ENCODE results near the gene IL17D.
A peak's percentile ranks its signal among the peaks of the same experiment; 100 is the strongest.

The IL17D gene

DNA sequence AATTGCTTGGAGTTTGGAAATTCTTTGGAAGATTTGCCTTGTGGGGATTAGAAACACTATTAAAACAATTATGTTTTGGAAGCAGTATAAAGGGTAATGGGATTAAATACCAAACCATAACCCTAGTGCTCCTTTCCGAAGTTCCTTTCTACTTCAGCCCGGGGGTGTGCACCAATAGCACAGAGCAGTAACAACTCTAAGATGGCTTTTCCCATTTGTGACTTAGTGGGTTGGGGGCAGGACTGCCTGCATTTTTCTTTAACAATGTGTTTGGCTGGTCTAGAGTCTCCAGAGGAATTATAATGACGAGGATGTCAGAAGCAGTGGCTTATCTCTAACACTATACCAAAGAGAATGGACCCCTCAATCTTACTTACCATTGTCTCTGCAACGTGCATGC, 11.9 kb upstream of the IL17D start:
- no peak for DNase-seq (ENCODE audit: low spot score)

DNA sequence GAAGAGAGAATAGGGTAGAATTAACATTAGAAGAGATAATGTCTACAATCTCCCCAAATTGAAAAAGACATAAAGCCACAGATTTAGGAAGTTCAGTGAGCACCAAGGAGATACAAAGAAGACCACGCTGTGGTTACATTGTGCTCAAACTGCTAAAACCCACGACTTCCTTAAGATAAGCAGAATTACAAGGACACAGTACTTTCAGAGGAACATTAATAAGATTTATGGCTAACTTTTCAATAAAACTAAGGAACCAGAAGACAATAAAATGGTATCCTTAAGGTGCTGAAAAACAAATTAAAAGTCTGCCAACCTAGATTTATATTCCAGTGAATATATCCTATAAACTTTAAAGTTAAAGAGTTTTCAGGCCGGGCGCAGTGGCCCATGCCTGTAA, 7.4 kb upstream of the IL17D start:
- no peak for DNase-seq (ENCODE audit: low spot score)

DNA sequence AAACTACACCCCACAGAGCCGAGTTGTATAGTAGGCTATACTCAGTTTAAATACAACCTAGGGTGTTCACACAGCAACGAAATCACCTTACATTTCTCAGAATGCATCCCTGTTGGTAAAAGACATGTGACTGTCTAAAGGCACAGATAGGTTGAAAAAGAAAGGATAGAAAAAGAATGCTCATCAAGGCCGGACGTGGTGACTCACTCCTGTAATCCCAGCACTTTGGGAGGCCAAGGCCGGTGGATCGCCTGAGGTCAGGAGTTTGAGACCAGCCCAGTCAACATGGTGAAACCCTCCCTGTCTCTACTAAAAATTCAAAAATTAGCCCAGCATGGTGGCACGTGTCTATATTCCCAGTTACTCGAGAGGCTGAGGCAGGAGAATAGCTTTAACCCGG, 3.8 kb upstream of the IL17D start:
- no peak for DNase-seq (ENCODE audit: low spot score)

DNA sequence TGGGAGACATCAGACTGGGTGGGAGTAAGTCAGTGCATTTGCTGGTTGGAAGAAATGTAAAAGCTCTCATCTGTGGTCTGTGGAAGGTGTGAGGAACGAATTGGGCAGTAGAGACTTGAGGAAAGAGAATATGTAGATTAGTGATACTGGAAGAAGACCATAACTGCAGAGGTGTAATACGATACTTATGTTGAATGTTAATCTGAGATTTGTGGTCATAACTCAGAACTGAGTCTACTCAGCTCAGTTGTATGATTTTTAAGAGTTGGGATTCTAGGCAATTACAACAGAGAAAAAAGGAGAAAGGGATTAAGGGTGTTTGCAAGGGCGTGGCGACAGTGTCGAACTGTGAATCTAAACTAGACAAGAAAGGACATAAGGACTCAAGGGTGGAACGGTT, 3.2 kb upstream of the IL17D start:
- DNase-seq (ENCODE audit: low spot score), result no peak

DNA sequence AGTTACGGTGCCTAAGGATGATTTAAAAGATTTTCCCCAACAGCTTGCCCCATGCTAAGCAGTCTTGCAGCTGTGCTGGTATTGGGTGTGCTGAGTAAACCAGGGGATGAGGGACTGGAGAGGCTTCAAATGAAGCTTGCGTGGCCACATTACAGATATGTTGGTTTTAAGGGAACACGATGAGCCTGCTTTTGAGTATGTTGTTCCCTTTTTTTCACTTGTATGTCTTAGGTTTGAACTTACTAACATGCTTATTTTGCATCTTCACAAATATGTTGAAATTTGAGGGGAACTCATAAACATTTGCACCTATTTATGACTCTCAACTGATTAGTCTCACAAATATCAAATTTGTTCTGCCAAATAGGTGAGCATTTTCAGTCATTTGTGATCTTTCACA, 2.0 kb upstream of the IL17D start:
- DNase-seq (ENCODE audit: low spot score), result no peak

DNA sequence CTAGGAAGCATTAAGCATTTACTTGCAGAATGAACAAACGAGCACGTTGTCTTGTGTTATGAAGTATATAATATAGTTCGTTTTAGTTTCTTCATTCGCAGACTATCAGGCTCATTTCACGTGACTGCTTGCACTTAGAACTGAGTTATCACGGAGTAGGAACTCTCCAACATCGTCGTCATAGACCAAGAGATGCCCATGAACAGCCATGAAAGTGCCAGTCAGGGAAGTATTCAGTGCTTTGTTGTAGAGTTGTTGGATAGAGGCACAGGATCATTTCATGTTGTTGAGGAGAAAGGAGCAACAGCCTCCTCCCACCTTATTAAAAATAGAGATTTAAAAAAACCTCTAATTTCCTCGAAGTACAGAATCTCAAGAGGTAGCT, 977 bp upstream of the IL17D start:
- no peak for DNase-seq (ENCODE audit: low spot score)

DNA sequence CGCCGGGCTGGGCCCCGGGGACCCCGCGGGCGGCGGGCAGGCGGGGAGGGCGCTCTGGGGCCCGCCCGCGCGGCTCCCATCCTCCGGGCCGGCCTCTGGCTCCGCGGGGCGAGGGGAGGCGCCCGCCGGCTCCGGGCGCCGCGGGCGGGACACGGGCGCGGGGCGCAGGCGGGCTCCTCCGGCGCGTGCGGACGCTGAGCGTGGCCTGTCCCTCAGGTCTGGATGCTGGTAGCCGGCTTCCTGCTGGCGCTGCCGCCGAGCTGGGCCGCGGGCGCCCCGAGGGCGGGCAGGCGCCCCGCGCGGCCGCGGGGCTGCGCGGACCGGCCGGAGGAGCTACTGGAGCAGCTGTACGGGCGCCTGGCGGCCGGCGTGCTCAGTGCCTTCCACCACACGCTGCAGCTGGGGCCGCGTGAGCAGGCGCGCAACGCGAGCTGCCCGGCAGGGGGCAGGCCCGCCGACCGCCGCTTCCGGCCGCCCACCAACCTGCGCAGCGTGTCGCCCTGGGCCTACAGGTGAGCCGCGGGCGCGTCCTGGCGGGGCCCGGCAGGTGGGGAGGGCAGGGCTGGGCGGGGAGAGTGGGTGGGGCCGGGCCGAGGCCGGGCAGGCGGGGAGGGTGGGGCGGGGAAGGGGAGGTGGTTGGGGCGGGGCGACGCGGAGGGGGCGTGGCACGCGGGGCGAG, 420 bp downstream of the IL17D start:
- peak; percentile 69 for DNase-seq (ENCODE audit: low spot score)

DNA sequence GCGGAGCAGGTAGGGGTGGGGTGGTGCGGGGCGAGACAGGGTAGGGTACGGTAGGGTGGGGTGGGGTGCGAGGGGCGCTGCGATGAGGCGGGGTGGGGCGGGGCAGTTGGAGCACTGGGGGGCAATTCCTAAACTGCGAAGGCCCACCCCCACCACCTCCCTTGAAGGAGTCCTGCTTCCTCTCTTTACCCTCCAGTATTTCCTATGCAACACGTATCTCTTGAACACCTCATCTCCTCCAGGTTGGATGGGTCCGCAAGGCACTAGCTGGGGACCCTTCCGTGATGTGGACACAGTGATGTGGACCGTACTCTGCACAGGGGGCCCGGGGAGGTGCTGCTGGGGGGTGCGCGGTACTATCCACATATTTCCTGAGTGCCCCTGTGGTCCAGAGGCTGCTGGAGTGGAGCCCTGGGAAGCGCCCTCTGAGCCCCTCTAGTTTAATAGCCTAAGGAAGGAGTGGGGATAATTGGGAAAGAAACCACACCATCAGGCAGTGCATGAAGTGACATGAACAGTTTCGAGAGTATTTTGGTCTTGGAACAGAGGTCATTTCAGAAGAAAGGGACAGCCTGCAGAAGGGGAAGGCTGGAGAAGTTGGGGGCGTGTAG, 1.1 kb downstream of the IL17D start:
- DNase-seq (ENCODE audit: low spot score), result no peak

DNA sequence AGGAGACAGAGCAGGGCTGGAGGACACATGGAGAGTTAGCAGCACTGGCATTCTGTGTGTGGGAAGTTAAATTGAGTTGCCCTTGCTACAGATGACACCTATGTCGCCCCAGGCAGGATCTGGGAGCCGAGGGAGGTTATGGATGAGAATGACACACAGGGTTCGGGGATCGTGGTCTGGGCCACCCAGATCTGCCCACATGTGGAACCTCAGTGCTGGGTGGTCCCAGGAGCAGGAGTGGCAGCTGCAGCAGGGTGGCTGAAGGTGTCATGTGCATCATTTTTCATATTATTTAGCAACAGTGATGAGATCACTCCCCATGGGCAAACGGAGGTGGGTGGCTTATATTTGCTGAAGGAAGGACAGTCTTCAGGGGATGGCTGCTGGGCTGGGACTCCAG, 3.2 kb downstream of the IL17D start:
- no peak for DNase-seq (ENCODE audit: low spot score)

DNA sequence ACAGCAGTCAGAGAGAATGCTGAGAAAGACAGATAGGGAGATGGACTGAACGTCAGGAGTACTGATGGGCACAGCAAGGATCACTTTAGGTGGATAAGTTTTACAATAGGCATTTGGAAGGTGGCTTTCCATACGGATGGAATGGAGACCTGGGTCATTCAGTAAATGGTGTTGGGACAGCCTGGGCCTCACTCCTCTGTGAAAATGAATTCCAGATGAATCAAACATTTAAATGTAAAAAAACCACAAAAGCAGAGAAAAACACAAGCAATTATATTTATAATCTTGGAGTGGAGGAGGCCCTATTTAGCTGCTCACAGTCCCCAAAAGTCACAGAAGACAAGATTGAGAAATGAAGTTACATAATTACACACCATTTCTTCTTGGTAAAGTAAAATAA, 4.7 kb downstream of the IL17D start:
- DNase-seq (ENCODE audit: low spot score), result no peak

DNA sequence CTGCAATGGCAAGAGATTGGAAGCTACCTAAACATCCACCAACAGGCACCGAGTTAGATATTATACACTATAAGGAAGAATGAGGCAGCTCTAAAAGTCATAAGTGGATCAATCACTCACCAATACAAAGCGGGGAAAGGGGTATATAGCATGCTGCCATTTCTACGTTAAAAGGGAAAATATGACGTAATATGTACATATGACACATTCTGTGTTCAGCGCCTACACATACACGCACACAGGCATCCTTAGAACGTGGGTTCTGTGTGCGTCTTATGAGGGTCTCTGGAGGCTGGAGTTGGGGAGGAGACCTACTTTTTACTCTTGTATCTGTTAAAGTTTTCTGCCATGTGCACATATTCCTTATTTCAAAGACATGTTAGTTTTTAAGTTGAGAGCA, 5.9 kb downstream of the IL17D start:
- no peak for DNase-seq (ENCODE audit: low spot score)

DNA sequence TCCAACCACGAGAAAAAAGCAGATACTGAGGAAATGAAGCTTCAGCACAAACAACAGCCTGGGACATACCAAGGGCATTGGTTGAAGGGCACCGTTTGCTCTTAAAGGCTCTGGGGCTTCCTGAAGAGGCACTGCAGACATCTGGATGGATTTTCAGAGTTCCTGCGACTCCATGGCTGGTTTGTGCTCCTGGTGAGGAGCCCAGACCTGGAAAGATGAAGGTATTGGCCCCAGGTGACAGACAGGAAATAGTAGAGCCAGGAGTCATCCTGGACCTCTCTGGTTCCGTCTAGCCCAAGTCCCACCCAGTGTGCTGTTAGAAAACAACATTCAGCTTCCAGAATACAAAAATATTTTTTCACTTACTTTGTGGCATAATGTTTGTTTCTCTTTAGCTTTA, 6.3 kb downstream of the IL17D start:
- DNase-seq (ENCODE audit: low spot score), result no peak

DNA sequence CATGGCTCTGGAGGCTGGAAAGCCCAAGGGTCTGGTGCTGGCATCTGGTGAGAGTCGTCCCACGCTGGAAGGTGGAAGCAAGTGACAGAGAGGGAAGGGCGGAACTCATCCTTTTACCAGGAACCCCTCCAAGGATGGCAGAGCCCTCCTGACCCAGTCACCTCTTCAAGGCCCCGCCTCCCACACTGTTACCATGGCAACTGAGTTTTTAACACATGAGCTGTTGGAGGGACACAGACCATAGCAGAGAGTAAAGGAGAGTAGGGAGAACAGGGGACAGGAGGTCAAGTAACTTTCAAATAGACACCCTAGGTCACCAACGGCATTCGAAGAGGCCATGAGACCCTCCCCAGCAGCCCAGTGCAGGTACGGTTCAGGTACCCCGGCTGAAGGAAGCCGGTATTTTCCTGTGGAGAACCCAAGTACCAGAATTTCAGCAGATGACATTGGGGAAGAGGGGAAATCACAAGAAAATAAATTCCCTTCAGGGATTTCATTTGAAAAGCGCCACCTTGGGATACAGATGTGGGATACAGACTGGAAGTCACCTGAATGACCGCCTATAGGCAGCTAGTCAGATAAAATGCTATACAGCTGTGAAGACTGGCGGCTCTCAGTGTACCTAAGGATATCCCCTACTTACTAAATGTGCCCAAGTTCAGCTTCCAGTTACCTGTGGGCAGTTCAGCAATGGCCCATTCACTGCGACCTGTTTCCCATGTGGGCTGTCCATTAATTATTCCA, 8.0 kb downstream of the IL17D start:
- no peak for DNase-seq (ENCODE audit: low spot score)

DNA sequence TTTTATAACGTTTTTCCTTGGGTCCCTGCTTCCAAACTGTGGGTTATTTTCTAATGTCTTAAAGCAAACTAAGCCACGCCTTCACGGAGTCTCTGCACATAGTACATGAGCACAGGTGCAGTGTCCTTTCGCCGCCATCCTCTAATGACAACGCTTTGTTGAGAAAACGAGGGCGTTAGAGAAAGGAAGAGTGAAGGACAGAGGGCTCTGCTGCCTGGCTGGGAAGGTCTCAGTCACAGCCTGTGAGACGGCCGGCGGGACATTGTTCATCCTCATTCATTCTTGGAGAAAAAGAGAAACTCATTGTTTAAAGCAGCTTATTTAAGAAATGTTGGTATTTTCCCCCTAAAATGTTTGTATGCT, 9.5 kb downstream of the IL17D start:
- DNase-seq (ENCODE audit: low spot score), result no peak

DNA sequence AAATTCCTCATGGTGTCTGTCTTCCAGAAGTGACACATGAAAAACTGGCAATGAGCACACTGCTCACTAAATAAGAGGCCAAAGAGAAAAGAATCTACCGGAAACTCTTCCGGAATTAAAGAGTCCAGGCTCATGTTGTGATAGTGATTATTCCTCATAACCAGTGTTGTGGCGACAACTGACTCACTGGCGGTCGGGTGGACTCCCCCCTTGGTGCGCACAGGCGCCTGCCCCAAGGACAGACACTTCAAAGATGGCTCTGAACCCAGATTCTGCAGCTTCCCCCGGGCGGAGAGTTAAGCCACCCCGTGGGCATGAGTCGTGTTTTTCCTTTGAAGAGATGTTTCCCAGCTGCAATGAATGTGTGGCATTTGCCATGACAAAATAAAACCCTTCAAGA, 10.3 kb downstream of the IL17D start:
- DNase-seq (ENCODE audit: low spot score), result no peak

DNA sequence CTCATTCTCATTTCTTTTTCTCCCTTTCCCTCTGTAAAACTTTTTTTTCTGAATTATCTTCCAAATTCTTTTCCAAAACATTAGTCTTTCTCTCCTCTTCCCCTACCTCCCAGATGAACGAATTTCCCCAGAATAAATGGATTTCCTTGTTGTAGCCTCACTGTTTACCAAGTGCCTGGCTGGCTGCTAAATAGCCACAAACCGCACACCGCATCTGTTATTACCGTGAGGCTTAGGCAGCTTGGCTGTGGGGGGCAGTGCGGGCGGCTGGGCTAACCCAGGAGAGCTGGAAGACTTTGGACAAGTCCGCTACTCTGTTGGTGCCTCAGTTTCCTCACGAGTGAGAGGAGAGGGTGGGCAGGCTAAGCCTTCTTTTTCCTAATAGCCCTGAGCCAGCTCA, 10.7 kb downstream of the IL17D start:
- DNase-seq (ENCODE audit: low spot score), result no peak

DNA sequence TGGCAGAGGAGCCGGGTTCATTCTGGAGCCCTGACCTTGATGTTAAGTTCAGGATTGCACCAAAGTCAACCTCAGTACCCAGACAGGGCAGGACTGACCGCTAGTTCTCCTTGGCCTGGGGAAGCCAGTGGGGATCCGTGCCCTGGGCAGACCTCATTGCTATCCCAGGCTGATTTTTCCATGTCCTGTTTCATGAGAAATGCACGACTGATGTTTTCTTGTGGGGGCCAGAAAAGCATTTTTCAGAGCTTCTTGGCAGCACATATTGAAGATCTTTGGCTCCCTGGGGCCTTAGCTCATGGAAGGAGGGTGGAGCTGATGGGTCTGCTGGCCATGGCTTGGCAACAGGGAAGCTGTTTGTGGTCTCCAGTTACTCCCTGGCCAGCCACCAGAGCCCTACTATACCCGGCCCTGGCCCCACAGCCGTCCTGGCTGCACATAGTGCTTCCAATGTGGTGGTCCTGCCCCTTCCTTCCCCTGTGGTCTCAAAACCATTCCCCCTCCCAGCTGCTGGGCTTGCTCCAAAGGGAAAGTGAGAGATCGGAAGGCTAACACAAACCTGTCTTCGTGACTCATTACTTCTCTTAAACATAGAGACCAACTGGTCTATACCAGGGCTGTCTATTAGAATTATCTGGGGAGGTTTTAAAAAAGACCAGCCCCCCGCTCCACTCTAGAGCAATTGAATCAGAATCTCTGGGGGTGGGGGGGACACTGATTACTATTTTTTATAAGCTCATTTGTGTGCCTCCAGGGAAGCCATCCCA, 11.2 kb downstream of the IL17D start:
- no peak for DNase-seq (ENCODE audit: low spot score)

DNA sequence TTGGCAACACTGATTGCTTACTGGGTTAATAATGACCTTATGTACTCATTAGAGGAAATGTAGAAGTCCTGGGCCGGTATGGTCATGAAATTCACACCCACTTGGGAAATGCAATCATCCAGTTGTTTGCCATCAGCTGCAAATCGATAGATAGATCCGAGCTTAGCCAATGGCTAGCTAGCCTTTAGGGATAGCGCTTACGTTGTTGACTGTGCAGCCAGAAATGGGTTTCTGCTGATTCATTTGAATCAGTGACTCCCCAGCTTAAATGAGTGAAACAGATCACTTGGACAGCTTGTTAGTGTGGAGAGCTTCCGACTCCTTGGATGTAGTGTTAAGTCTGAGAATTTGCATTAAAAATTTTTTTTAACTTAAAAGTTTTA, 11.8 kb downstream of the IL17D start:
- no peak for DNase-seq (ENCODE audit: low spot score)

DNA sequence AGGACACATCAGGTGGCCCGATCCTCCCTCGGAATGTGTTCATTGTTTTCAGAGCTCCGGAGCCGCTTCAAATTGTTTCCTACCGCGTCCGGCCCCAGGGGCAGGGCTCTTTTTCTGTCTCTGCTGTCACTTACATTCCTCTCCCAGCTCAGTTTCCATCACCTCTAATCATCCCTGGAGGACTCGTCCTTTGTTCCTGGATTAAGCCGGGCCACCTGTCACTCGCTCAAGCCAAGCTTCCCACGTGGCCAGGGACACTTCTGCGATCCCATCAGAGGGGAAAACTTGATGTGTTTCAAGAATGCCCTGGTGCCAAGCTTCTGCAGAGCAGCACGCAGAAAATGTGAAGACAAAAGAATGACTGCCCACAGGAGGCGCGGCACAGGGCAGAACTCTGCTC, 13.5 kb downstream of the IL17D start:
- DNase-seq (ENCODE audit: low spot score), result no peak

DNA sequence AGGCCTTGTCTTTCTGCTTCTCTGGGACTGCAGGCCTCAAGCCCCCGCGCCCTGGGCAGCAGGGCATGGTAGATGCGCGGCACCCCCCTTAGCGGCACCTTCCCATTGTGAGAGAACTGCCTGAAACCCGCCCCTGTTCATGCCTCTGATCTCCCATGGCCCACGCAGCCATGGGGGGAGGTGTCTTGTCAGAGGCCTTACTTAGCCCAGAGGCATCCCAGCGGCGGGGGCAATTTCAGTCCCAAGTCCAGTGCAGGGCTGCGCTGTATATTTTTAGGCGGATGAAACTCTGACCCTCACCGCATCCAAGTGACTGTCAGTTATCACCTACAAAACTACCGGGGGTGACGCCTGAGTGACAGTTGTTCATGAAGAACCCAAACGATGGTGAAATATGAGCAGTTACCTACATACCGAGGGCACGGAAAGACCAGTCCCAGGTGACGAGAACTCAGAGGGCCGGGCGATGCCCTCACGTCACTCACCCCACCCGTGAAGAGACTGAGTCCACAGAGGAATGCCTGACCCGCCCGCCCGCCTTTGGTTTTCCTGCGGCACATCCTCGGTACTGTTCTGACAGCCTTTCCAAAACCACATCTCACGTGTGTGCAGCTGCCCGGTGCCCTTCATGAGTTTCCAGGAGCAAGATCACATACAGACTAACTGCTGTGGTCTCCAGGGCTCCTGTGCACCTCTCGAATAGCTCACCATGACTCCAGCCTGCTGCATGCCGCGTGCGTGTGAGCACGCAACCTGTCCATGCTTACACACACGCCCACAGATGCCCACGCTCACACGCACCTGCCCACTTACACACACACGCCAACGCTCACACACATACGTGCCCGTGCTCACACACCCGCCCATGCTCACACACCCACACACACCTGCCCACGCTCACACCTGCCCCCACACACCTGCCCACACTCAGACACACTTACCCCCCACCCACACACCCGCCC, 14.4 kb downstream of the IL17D start:
- DNase-seq (ENCODE audit: low spot score), result no peak

DNA sequence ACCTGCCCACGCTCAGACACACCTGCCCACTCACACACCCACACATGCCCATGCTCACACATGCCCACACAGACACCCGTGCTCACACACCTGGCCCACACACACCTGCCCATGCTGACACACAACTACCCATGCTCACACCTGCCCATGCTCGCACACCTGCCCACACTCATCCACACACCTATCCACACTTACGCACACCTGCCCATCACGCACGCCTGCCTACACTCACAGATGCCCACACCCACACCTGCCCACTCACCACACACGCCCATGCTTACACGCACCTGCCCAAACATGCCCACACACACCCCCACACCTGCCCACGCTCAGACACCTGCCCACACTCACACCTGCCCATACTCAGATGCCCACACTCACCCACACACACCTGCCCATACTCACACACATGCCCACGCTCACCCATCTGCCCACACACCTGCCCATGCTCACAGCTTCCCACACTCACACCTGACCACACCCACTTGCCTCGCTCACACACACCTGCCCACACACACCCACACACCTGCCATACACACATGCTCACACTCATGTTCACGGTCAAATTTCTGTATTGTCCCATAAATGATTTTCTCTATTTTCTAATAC, 15.6 kb downstream of the IL17D start:
- DNase-seq (ENCODE audit: low spot score), result no peak
